Astrocyte of the spinal cord (primary cell): ENCODE data around the gene PAK5.

Experiments used
- DNase-seq: peaks from one replicate; pipeline ENCODE4 v3.0.0; 2011; ENCODE audit warnings: low read depth, low spot score
- H3K4me3 ChIP-seq: 2 replicates; pipeline ENCODE4 v1.5.1; 2011; ENCODE audit warnings: low read depth, mild to moderate bottlenecking, low read length, moderate library complexity
- in situ Hi-C: cut with HindIII; loops from 2 replicates; pipeline ENCODE4 v1.10.0; 2017; ENCODE audit warnings: low sequenced_read_pairs
- TF ChIP-seq, protein P1 (sequence below): IDR thresholded peaks from 2 replicates; pipeline ENCODE4 v1.5.1; 2012; ENCODE audit warnings: low read depth, mild to moderate bottlenecking, low read length, inconsistent platforms

PAK5 gene

DNA sequence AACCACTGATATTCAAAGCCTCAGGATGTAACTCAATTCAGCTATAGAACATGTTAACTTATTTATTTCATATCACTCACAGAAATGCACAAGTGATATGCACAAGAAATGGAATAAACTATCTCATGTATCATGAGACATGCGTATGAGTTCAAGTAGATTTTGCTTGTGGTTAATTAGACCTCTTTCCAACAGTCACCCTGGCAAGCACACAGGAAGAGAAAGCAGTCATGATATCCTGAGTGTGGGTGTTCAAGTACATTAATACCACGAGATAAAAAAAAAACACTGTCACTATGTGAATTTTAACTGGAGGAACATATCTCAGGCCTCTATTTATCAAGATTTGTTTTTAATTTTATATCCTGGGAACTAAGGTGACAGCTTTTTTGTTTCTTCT, 260.3 kb downstream of the PAK5 start:
- no peak for DNase-seq
- TF ChIP-seq, protein P1, sequence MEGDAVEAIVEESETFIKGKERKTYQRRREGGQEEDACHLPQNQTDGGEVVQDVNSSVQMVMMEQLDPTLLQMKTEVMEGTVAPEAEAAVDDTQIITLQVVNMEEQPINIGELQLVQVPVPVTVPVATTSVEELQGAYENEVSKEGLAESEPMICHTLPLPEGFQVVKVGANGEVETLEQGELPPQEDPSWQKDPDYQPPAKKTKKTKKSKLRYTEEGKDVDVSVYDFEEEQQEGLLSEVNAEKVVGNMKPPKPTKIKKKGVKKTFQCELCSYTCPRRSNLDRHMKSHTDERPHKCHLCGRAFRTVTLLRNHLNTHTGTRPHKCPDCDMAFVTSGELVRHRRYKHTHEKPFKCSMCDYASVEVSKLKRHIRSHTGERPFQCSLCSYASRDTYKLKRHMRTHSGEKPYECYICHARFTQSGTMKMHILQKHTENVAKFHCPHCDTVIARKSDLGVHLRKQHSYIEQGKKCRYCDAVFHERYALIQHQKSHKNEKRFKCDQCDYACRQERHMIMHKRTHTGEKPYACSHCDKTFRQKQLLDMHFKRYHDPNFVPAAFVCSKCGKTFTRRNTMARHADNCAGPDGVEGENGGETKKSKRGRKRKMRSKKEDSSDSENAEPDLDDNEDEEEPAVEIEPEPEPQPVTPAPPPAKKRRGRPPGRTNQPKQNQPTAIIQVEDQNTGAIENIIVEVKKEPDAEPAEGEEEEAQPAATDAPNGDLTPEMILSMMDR, result no peak
- in situ Hi-C loops, result no loop called here
- H3K4me3 ChIP-seq, result no peak overlapping the region

- DNase-seq, result no peak
- no peak overlapping the region for H3K4me3 ChIP-seq
- in situ Hi-C loops, result no loop called here
- TF ChIP-seq, protein P1, result no peak
Observed at GRCh38 chr20:9577397-9577796, 261.5 kb downstream of the PAK5 start.

DNA sequence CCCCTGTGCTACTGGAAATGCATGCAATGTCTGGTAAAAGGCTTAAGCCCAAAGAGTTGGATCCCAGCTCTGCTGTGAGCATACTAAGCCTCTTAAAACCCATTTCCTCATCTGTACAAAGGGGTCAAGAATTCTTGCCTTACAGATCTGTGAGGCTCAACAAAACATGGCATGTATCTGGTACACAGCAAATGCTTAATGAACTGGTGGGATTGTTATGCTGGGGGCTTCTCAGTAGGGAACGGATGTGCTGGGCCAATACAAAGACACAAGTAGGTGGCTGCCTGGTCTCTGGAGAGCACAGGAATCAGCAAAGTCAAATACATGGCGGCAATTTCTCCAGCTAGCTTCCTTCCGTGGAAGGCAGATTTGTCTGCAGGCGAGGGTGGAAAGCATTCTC, 262.2 kb downstream of the PAK5 start:
- in situ Hi-C loops, result no loop called here
- TF ChIP-seq, protein P1, result no peak
- no peak overlapping the region for H3K4me3 ChIP-seq
- DNase-seq, result no peak

- no peak for DNase-seq
- TF ChIP-seq, protein P1, result no peak
- in situ Hi-C loops, result no loop called here
- no peak overlapping the region for H3K4me3 ChIP-seq
Observed at GRCh38 chr20:9575836-9576235, 263.0 kb downstream of the PAK5 start.

GRCh38 chr20:9574776-9575175, 264.1 kb downstream of the PAK5 start:
- no peak overlapping the region for H3K4me3 ChIP-seq
- TF ChIP-seq, protein P1, result no peak
- DNase-seq, result no peak
- in situ Hi-C loops, result no loop called here

DNA sequence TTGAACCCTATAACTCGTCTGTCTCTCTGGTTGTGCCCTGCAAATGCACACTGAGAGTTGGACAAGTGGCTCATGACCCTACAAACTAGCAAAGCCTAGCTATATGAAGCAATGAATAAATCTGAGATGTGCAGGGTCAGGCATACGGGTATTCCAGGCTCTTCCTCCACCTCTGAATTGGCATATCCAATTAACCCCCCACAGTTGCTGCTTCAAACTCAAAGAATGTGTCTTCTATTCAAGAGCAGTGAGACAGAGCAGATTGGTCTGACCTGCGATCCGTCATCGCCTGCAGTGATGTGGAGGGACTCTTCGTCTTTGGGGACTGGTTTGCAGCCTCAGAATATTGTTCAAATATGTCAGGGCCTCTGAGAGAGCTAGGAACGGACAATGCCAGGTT, 264.7 kb downstream of the PAK5 start:
- DNase-seq, result no peak
- TF ChIP-seq, protein P1, result no peak
- no peak overlapping the region for H3K4me3 ChIP-seq
- in situ Hi-C loops, result no loop called here
